HG03175 (cell line): ENCODE measurements around the gene MEST.
"Not testable (repeated sequence)": the region's sequence is repeated elsewhere in the genome, so short reads cannot be mapped to it uniquely, and the experiment has no call there.

Source experiments
- ATAC-seq: cut with Tn5 transposase; IDR thresholded peaks from one replicate; pipeline ENCODE4 v1.9.1; 2021; ENCODE audit warnings: mild to moderate bottlenecking, moderate library complexity; ENCODE audit not compliant: unreplicated experiment

The MEST gene

GRCh38 chr7:130521258-130521951, 29.5 kb downstream of the MEST start:
- no peak for ATAC-seq

- not testable (repeated sequence) for ATAC-seq
Observed at GRCh38 chr7:130523519-130524125, 31.7 kb downstream of the MEST start.

GRCh38 chr7:130524628-130525027, 32.7 kb downstream of the MEST start:
- no peak for ATAC-seq

- not testable (repeated sequence) for ATAC-seq
Observed at GRCh38 chr7:130527752-130528355, 36.0 kb downstream of the MEST start.

- no peak for ATAC-seq
Observed at GRCh38 chr7:130529417-130529816, 37.5 kb downstream of the MEST start.

GRCh38 chr7:130537894-130538293, 46.0 kb downstream of the MEST start:
- not testable (repeated sequence) for ATAC-seq

- not testable (repeated sequence) for ATAC-seq
Observed at GRCh38 chr7:130541287-130541686, 49.4 kb downstream of the MEST start.

- ATAC-seq: not testable (repeated sequence)
Observed at GRCh38 chr7:130542297-130542696, 50.4 kb downstream of the MEST start.

- no peak for ATAC-seq
Observed at GRCh38 chr7:130543487-130544010, 51.7 kb downstream of the MEST start.

- no peak for ATAC-seq
Observed at GRCh38 chr7:130544356-130544755, 52.5 kb downstream of the MEST start.

GRCh38 chr7:130553398-130554029, 61.6 kb downstream of the MEST start:
- ATAC-seq: no peak

- ATAC-seq: no peak
Observed at GRCh38 chr7:130554481-130554880, 62.6 kb downstream of the MEST start.
